ENCODE results near the gene MED12L. TPM values are rescaled to one million over a fixed set of nuclear protein-coding genes. Genes with fewer than 3 reads are reported as not detected.

MED12L gene
- polyA plus RNA-seq, 1 of the 3 experiments (the other 2 are of a cell fraction): 0.03 TPM

DNA sequence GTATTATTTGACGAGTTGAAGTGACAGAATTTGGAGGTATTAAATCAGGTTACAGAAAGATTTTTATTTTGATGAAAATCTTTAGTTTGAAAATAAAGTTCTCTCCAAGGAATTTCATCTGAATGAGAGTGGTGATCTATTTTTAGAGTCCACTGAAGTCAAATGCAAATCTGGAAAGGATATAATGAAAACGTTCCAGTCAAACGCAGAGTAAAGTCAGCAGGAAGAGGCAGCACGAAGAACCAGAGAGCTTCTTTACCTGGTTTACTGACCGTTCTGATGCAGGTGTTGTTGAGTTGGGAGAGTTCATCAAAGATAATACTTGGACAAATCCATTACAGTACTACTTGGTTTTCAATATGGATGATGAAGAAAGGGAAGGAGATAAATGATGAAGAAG lies 184.2 kb downstream of the MED12L start:
- ChIA-PET CTCF (interaction anchor here (0.8 kb wide), 1 partner anchor 14 kb away, joined by 3 read pairs; no protein-coding TSS in a partner anchor), POLR2A (no interaction called here)
- H3K79me2 ChIP-seq (ENCODE audit: insufficient read depth): no peaks in the 10 kb centered on the region
- no peak for DNase-seq
- no peaks in the 10 kb centered on the region for H3K4me1 ChIP-seq (ENCODE audit: control insufficient read depth in 1 of 2, insufficient read depth in 2 of 2, low read depth in 1 of 2, low read length in 1 of 2)
- no peaks in the 10 kb centered on the region; the same call in 1 of the 2 replicates for H3K27me3 ChIP-seq (ENCODE audit: insufficient read depth)
- H3K4me3 ChIP-seq (ENCODE audit: low read depth in 2 of 2, low read length in 1 of 2): no peak overlapping the region
- H3K9me2 ChIP-seq: no peaks in the 10 kb centered on the region
- no peaks in the 10 kb centered on the region for H3F3A ChIP-seq (replicated peaks; ENCODE audit: insufficient read depth)
- H3K27ac ChIP-seq (ENCODE audit: low read depth in 2 of 2, low read length in 1 of 2): no peak overlapping the region
- 59% methylated on average over 5 of the region's 5 CpGs for WGBS (ENCODE audit: low lambda C conversion rate)
- no peak overlapping the region for H2AFZ ChIP-seq (ENCODE audit: low read depth)
- H4K20me1 ChIP-seq (ENCODE audit: insufficient read depth): no peaks in the 10 kb centered on the region
- no peak for TF ChIP-seq TAF1 (IDR thresholded peaks at IDR 0.05; ENCODE audit: borderline replicate concordance, low read depth, low read length)
- TF ChIP-seq YY1 (IDR thresholded peaks at IDR 0.05; ENCODE audit: low read depth): no peak
- TF ChIP-seq GABPA (IDR thresholded peaks at IDR 0.05; ENCODE audit: low read depth): no peak
- no peak for TF ChIP-seq MXI1 (IDR thresholded peaks at IDR 0.05; ENCODE audit: low read depth, low read length)
- TF ChIP-seq, protein P1, sequence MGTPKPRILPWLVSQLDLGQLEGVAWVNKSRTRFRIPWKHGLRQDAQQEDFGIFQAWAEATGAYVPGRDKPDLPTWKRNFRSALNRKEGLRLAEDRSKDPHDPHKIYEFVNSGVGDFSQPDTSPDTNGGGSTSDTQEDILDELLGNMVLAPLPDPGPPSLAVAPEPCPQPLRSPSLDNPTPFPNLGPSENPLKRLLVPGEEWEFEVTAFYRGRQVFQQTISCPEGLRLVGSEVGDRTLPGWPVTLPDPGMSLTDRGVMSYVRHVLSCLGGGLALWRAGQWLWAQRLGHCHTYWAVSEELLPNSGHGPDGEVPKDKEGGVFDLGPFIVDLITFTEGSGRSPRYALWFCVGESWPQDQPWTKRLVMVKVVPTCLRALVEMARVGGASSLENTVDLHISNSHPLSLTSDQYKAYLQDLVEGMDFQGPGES (IDR thresholded peaks at IDR 0.05; ENCODE audit: low read depth, low read length): no peak
- no peak for TF ChIP-seq SIN3A (IDR thresholded peaks at IDR 0.05; ENCODE audit: borderline replicate concordance, low read depth, low read length)
- TF ChIP-seq CHD2 (IDR thresholded peaks at IDR 0.05; ENCODE audit: low read length, partially characterized antibody): no peak
- no peak for TF ChIP-seq JUND (IDR thresholded peaks at IDR 0.05)
- TF ChIP-seq, protein P2, sequence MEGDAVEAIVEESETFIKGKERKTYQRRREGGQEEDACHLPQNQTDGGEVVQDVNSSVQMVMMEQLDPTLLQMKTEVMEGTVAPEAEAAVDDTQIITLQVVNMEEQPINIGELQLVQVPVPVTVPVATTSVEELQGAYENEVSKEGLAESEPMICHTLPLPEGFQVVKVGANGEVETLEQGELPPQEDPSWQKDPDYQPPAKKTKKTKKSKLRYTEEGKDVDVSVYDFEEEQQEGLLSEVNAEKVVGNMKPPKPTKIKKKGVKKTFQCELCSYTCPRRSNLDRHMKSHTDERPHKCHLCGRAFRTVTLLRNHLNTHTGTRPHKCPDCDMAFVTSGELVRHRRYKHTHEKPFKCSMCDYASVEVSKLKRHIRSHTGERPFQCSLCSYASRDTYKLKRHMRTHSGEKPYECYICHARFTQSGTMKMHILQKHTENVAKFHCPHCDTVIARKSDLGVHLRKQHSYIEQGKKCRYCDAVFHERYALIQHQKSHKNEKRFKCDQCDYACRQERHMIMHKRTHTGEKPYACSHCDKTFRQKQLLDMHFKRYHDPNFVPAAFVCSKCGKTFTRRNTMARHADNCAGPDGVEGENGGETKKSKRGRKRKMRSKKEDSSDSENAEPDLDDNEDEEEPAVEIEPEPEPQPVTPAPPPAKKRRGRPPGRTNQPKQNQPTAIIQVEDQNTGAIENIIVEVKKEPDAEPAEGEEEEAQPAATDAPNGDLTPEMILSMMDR (IDR thresholded peaks at IDR 0.05): no peak
- no peak for TF ChIP-seq FOSL2 (IDR thresholded peaks at IDR 0.05; ENCODE audit: borderline replicate concordance, low read depth)
- no peak for TF ChIP-seq SMC3 (IDR thresholded peaks at IDR 0.05; ENCODE audit: low read depth, low read length)
- TF ChIP-seq TEAD4 (IDR thresholded peaks at IDR 0.05; ENCODE audit: borderline replicate concordance, insufficient read depth): no peak
- no peak for TF ChIP-seq GATA2 (CRISPR knock-in tag; IDR thresholded peaks at IDR 0.05)
- TF ChIP-seq, protein P3, sequence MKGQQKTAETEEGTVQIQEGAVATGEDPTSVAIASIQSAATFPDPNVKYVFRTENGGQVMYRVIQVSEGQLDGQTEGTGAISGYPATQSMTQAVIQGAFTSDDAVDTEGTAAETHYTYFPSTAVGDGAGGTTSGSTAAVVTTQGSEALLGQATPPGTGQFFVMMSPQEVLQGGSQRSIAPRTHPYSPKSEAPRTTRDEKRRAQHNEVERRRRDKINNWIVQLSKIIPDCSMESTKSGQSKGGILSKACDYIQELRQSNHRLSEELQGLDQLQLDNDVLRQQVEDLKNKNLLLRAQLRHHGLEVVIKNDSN (IDR thresholded peaks at IDR 0.05; ENCODE audit: borderline replicate concordance, low read depth): no peak
- no peak for TF ChIP-seq NRF1 (IDR thresholded peaks at IDR 0.05; ENCODE audit: low read depth, low read length)
- no peak for TF ChIP-seq MEF2A (IDR thresholded peaks at IDR 0.05; ENCODE audit: borderline replicate concordance, low read depth)
- TF ChIP-seq, protein P4, sequence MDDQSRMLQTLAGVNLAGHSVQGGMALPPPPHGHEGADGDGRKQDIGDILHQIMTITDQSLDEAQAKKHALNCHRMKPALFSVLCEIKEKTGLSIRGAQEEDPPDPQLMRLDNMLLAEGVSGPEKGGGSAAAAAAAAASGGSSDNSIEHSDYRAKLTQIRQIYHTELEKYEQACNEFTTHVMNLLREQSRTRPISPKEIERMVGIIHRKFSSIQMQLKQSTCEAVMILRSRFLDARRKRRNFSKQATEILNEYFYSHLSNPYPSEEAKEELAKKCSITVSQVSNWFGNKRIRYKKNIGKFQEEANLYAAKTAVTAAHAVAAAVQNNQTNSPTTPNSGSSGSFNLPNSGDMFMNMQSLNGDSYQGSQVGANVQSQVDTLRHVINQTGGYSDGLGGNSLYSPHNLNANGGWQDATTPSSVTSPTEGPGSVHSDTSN (IDR thresholded peaks at IDR 0.05): no peak
- no peak overlapping the region for H3K4me2 ChIP-seq
- H3K36me3 ChIP-seq (replicated peaks in 1 of 2; ENCODE audit: control insufficient read depth in 1 of 2, insufficient read depth in 2 of 2, low read length in 1 of 2): no peaks in the 10 kb centered on the region
- H3K9ac ChIP-seq: no peak overlapping the region
- no peaks in the 10 kb centered on the region for H3K9me3 ChIP-seq

All from SK-N-SH (cell line).